Neural cell (in vitro differentiated cells): ENCODE results near the gene RGS5. TPM values are rescaled to one million over a fixed set of nuclear protein-coding genes. Genes with fewer than 3 reads are reported as not detected.

Experiments used
- H2AFZ ChIP-seq: fragments of 200-600, 300-800 bp; sonication (generic), shearing (Covaris generic); 2 replicates; pipeline ENCODE4 v1.6.0; 2014; ENCODE audit warnings: low read depth, mild to moderate bottlenecking, antibody characterized with exemption, low read length, moderate library complexity
- H3F3A ChIP-seq: fragments of 200-600 bp; shearing (Covaris generic); 2 replicates; pipeline ENCODE4 v1.6.1; 2016; ENCODE audit warnings: mild to moderate bottlenecking, moderate library complexity, mixed read lengths, antibody characterized with exemption, low read length; ENCODE audit not compliant: insufficient read depth, poor library complexity, severe bottlenecking
- H3K27ac ChIP-seq: fragments of 200-600, 300-800 bp; sonication (generic), shearing (Covaris generic); 2 replicates; pipeline ENCODE4 v1.5.1; 2014; ENCODE audit warnings: mild to moderate bottlenecking, low read length, moderate library complexity
- H3K27me3 ChIP-seq: fragments of 300-800, 200-600 bp; sonication (generic), shearing (Covaris generic); 2 replicates; pipeline ENCODE4 v1.6.0; 2014; ENCODE audit warnings: mild to moderate bottlenecking, low read depth, low read length, moderate library complexity; ENCODE audit not compliant: insufficient read depth
- H3K36me3 ChIP-seq: fragments of 300-800, 200-600 bp; sonication (generic), shearing (Covaris generic); 2 replicates; pipeline ENCODE4 v1.5.1; 2014; ENCODE audit warnings: mild to moderate bottlenecking, antibody characterized with exemption, low read length, moderate library complexity; ENCODE audit not compliant: insufficient read depth
- H3K4me2 ChIP-seq: fragments of 300-800, 200-600 bp; sonication (generic), shearing (Covaris generic); 2 replicates; pipeline ENCODE4 v1.6.0; 2014; ENCODE audit warnings: mild to moderate bottlenecking, low read length
- H3K4me3 ChIP-seq: fragments of 300-800, 200-600 bp; sonication (generic), shearing (Covaris generic); 2 replicates; pipeline ENCODE4 v1.5.1; 2014; ENCODE audit warnings: mild to moderate bottlenecking, low read length, moderate library complexity
- H3K79me2 ChIP-seq: fragments of 200-600 bp; shearing (Covaris generic); replicated peaks from 2 replicates; pipeline ENCODE4 v1.6.0; 2014; ENCODE audit warnings: mild to moderate bottlenecking, low read length, moderate library complexity; ENCODE audit not compliant: insufficient read depth
- H3K9ac ChIP-seq: fragments of 300-800, 200-600 bp; sonication (generic), shearing (Covaris generic); 2 replicates; pipeline ENCODE4 v1.6.1; 2016; ENCODE audit warnings: mild to moderate bottlenecking, low read length, mixed read lengths
- H3K9me2 ChIP-seq: fragments of 200-600 bp; shearing (Covaris generic); 2 replicates; pipeline ENCODE4 v1.6.1; 2016; ENCODE audit warnings: mild to moderate bottlenecking, low read length, mixed read lengths; ENCODE audit not compliant: insufficient read depth
- H3K9me3 ChIP-seq: fragments of 200-600, 300-800 bp; sonication (generic), shearing (Covaris generic); 2 replicates; pipeline ENCODE4 v1.6.1; 2016; ENCODE audit warnings: mild to moderate bottlenecking, mixed run types, low read length, moderate library complexity, mixed read lengths
- H4K20me1 ChIP-seq: fragments of 200-600 bp; shearing (Covaris generic); 2 replicates; pipeline ENCODE4 v1.6.1; 2016; ENCODE audit warnings: mild to moderate bottlenecking, mixed run types; ENCODE audit not compliant: insufficient read depth
- CTCF ChIP-seq: fragments of 450-650 bp; IDR thresholded peaks from 2 replicates; pipeline ENCODE4 v1.5.1; 2014; ENCODE audit warnings: antibody characterized with exemption, mild to moderate bottlenecking, moderate library complexity; ENCODE audit not compliant: poor library complexity, severe bottlenecking
- EP300 ChIP-seq: fragments of 450-650 bp; conservative IDR thresholded peaks from 2 replicates; pipeline ENCODE4 v1.6.1; 2014; ENCODE audit warnings: antibody characterized with exemption, mild to moderate bottlenecking, moderate library complexity; ENCODE audit not compliant: poor library complexity, severe bottlenecking
- EZH2 ChIP-seq: fragments of 200-600, 300-800 bp; shearing (Covaris generic), sonication (generic); IDR thresholded peaks from 2 replicates; pipeline ENCODE4 v1.6.1; 2014; ENCODE audit warnings: antibody characterized with exemption, low read length, borderline replicate concordance, mild to moderate bottlenecking; ENCODE audit not compliant: insufficient read depth, poor library complexity, severe bottlenecking
- MXI1 ChIP-seq: fragments of 450-650 bp; conservative IDR thresholded peaks from 2 replicates; pipeline ENCODE4 v1.6.1; 2014; ENCODE audit warnings: antibody characterized with exemption, mild to moderate bottlenecking; ENCODE audit not compliant: poor library complexity, severe bottlenecking
- POLR2AphosphoS5 ChIP-seq: IDR thresholded peaks from 2 replicates; pipeline ENCODE4 v1.6.1; 2012
- RAD21 ChIP-seq: fragments of 450-650 bp; conservative IDR thresholded peaks from 2 replicates; pipeline ENCODE4 v1.6.1; 2014; ENCODE audit warnings: antibody characterized with exemption, mild to moderate bottlenecking, moderate library complexity
- REST ChIP-seq: IDR thresholded peaks from 2 replicates; pipeline ENCODE4 v1.6.1; 2012; ENCODE audit warnings: borderline replicate concordance
- SMC3 ChIP-seq: fragments of 450-650 bp; conservative IDR thresholded peaks from 2 replicates; pipeline ENCODE4 v1.6.1; 2014; ENCODE audit warnings: antibody characterized with exemption, mild to moderate bottlenecking, moderate library complexity; ENCODE audit not compliant: poor library complexity
- TAF1 ChIP-seq: IDR thresholded peaks from 2 replicates; pipeline ENCODE4 v1.6.1; 2012; ENCODE audit warnings: low read depth
- polyA plus RNA-seq: library from polyadenylated mRNA; depleted of rRNA; stranded (reverse); fragments of >200 nt; gene quantifications from 2 replicates; pipeline ENCODE4 v1.2.3, GENCODE V29; 2014

The RGS5 gene
- polyA plus RNA-seq, 1 donor from 2014 or later = 6.5 TPM

- Histone ChIP-seq H3K9me3 (no peaks in the 10 kb centered on the region), H4K20me1 (no peaks in the 10 kb centered on the region), H3F3A (no peaks in the 10 kb centered on the region), H3K9ac (no peak overlapping the region), H3K27me3 (no peaks in the 10 kb centered on the region), H3K79me2 (no peaks in the 10 kb centered on the region), H3K9me2 (no peaks in the 10 kb centered on the region), H2AFZ (no peak overlapping the region), H3K4me2 (no peak overlapping the region), H3K4me3 (no peak overlapping the region), H3K36me3 (no peaks in the 10 kb centered on the region), H3K27ac (no peak overlapping the region)
- no peak for TF ChIP-seq POLR2AphosphoS5
- no peak for TF ChIP-seq EZH2
- TF ChIP-seq CTCF = no peak
- TF ChIP-seq MXI1 = no peak
- no peak for TF ChIP-seq TAF1
- TF ChIP-seq SMC3 = no peak
- no peak for TF ChIP-seq RAD21
- TF ChIP-seq EP300 = no peak
- no peak for TF ChIP-seq REST
Observed at GRCh38 chr1:163205513-163205912, 2.8 kb upstream of the RGS5 start.

- Histone ChIP-seq H3K27ac (no peak overlapping the region), H4K20me1 (no peaks in the 10 kb centered on the region), H2AFZ (no peak overlapping the region), H3K9ac (no peak overlapping the region), H3K79me2 (no peaks in the 10 kb centered on the region), H3K4me2 (no peak overlapping the region), H3K9me3 (no peaks in the 10 kb centered on the region), H3F3A (no peaks in the 10 kb centered on the region), H3K4me3 (no peak overlapping the region), H3K9me2 (no peaks in the 10 kb centered on the region), H3K27me3 (no peaks in the 10 kb centered on the region), H3K36me3 (no peaks in the 10 kb centered on the region)
- TF ChIP-seq RAD21 (no peak), EZH2 (no peak), EP300 (no peak)
Observed at GRCh38 chr1:163203561-163203960, 845 bp upstream of the RGS5 start.

- Histone ChIP-seq H3K79me2 (no peaks in the 10 kb centered on the region), H3K9me3 (no peaks in the 10 kb centered on the region), H3K4me2 (no peak overlapping the region), H3K4me3 (no peak overlapping the region), H3K9ac (no peak overlapping the region), H3K27ac (no peak overlapping the region), H3F3A (no peaks in the 10 kb centered on the region), H3K36me3 (no peaks in the 10 kb centered on the region), H4K20me1 (no peaks in the 10 kb centered on the region), H3K9me2 (no peaks in the 10 kb centered on the region), H2AFZ (no peak overlapping the region), H3K27me3 (no peaks in the 10 kb centered on the region)
- no peak for TF ChIP-seq CTCF
- TF ChIP-seq EP300 = no peak
- no peak for TF ChIP-seq TAF1
- no peak for TF ChIP-seq MXI1
- no peak for TF ChIP-seq SMC3
- no peak for TF ChIP-seq EZH2
- no peak for TF ChIP-seq REST
- TF ChIP-seq RAD21 = no peak
- TF ChIP-seq POLR2AphosphoS5 = no peak
Observed at GRCh38 chr1:163201906-163202305, 810 bp downstream of the RGS5 start.
